K562 (cell line): Measurements from ENCODE around the gene CXCL6. TPM values are rescaled to one million over a fixed set of nuclear protein-coding genes. Genes with fewer than 3 reads are reported as not detected.

Experiments used
- AFF4 ChIP-seq: sonication (generic); formaldehyde crosslinking; IDR thresholded peaks from 2 replicates; pipeline ENCODE4 v1.8.0; 2023; ENCODE audit warnings: mild to moderate bottlenecking, missing genetic modification reagents
- BRCA1 ChIP-seq, 2 experiments: fragments of 450-650 bp in 1 of 2; sonication (generic) in 1 of 2; formaldehyde crosslinking in 1 of 2; IDR thresholded peaks; 2 replicates each; pipeline versions ENCODE4 v1.5.0 to v1.6.1; 2017 to 2020; ENCODE audit warnings: mild to moderate bottlenecking in 1 of 2, missing genetic modification reagents in 1 of 2
- CBX3 ChIP-seq, 2 experiments: IDR thresholded peaks; 1 replicate in 1 of 2; 2 replicates in 1 of 2; pipeline ENCODE4 v1.6.1; 2012; ENCODE audit warnings: inconsistent platforms in 2 of 2, low read length in 2 of 2, borderline replicate concordance in 1 of 2, control low read depth in 1 of 2
- CHD1 ChIP-seq: fragments of 200-600 bp; sonication (generic); IDR thresholded peaks from one replicate; pipeline ENCODE4 v1.6.1; 2012; ENCODE audit warnings: mild to moderate bottlenecking, moderate library complexity, low read length, inconsistent platforms
- CREM ChIP-seq: IDR thresholded peaks from 2 replicates; pipeline ENCODE4 v1.6.1; 2014; ENCODE audit warnings: antibody characterized with exemption, low read depth
- CXXC5 ChIP-seq: fragments of 250-450 bp; sonication (Bioruptor Pico); IDR thresholded peaks from 2 replicates; pipeline ENCODE4 v1.8.0; 2022; ENCODE audit warnings: inconsistent platforms, mild to moderate bottlenecking, moderate library complexity
- FOXA3 ChIP-seq, 2 experiments: fragments of 450-650 bp in 1 of 2; sonication (generic) in 1 of 2; formaldehyde crosslinking; IDR thresholded peaks in 1 of 2; conservative IDR thresholded peaks in 1 of 2; 2 replicates each; pipeline versions ENCODE4 v1.4.0 to v1.8.0; 2020 to 2022; ENCODE audit warnings: mild to moderate bottlenecking in 2 of 2, missing genetic modification reagents in 1 of 2
- GABPB2 ChIP-seq: fragments of 250-450 bp; sonication (Bioruptor Pico); conservative IDR thresholded peaks from 2 replicates; pipeline ENCODE4 v1.5.1; 2021; ENCODE audit warnings: mild to moderate bottlenecking
- GTF2F1 ChIP-seq: IDR thresholded peaks from 2 replicates; pipeline ENCODE4 v1.6.1; 2011; ENCODE audit warnings: low read depth, low read length, improper control_type of control experiment
- HNRNPUL1 ChIP-seq: fragments of 200-400 bp; formaldehyde crosslinking; IDR thresholded peaks from 2 replicates; pipeline ENCODE4 v1.6.1; 2017; ENCODE audit warnings: low read length
- MBD2 ChIP-seq: sonication (generic); IDR thresholded peaks from 2 replicates; pipeline ENCODE4 v1.6.1; 2016; ENCODE audit warnings: low read depth, borderline replicate concordance
- MCM3 ChIP-seq: fragments of 450-650 bp; IDR thresholded peaks from 2 replicates; pipeline ENCODE4 v1.6.1; 2016
- MTF1 ChIP-seq: fragments of 250-450 bp; sonication (Bioruptor Pico); IDR thresholded peaks from 2 replicates; pipeline ENCODE4 v1.9.0; 2021; ENCODE audit warnings: moderate library complexity, mild to moderate bottlenecking, inconsistent platforms, borderline replicate concordance
- NCOA1 ChIP-seq: fragments of 450-650 bp; IDR thresholded peaks from 2 replicates; pipeline ENCODE4 v1.6.1; 2016; ENCODE audit warnings: low read depth
- RBFOX2 ChIP-seq: fragments of 200-400 bp; formaldehyde crosslinking; IDR thresholded peaks from 2 replicates; pipeline ENCODE4 v1.6.1; 2017; ENCODE audit warnings: low read depth, mild to moderate bottlenecking, low read length, moderate library complexity
- RBM22 ChIP-seq: fragments of 200-400 bp; formaldehyde crosslinking; IDR thresholded peaks from 2 replicates; pipeline ENCODE4 v1.6.1; 2018; ENCODE audit warnings: low read length, low read depth; ENCODE audit not compliant: poor library complexity, severe bottlenecking
- RBM39 ChIP-seq: fragments of 200-400 bp; formaldehyde crosslinking; optimal IDR thresholded peaks from 2 replicates; pipeline ENCODE3; 2018; ENCODE audit warnings: low read depth, low read length
- RFX5 ChIP-seq: IDR thresholded peaks from 2 replicates; pipeline ENCODE4 v1.6.1; 2011; ENCODE audit warnings: low read depth, mild to moderate bottlenecking, improper control_type of control experiment, low read length
- SAFB ChIP-seq: fragments of 200-400 bp; formaldehyde crosslinking; IDR thresholded peaks from 2 replicates; pipeline ENCODE4 v1.6.1; 2017; ENCODE audit warnings: low read depth, low read length, borderline replicate concordance
- SOX6 ChIP-seq: fragments of 450-650 bp; IDR thresholded peaks from 2 replicates; pipeline ENCODE4 v1.6.1; 2014; ENCODE audit warnings: mild to moderate bottlenecking
- TCF7L2 ChIP-seq: fragments of 150-350 bp; IDR thresholded peaks from 2 replicates; pipeline ENCODE4 v1.6.1; 2016; ENCODE audit warnings: low read depth, mild to moderate bottlenecking, low read length, moderate library complexity
- USF2 ChIP-seq: sonication (generic); formaldehyde crosslinking; IDR thresholded peaks from 2 replicates; pipeline ENCODE4 v1.5.0; 2020; ENCODE audit warnings: missing genetic modification reagents
- YY1 ChIP-seq, 3 experiments: IDR thresholded peaks; 2 replicates each; pipeline ENCODE4 v1.6.1; 2011; ENCODE audit warnings: low read length in 2 of 3, mild to moderate bottlenecking in 2 of 3, moderate library complexity in 2 of 3, borderline replicate concordance in 1 of 3, control low read depth in 1 of 3, low read depth in 1 of 3; ENCODE audit not compliant: insufficient read depth in 3 of 3, insufficient replicate concordance in 2 of 3, control insufficient read depth in 1 of 3, insufficient read length in 1 of 3; ENCODE audit errors: extremely low read depth in 1 of 3
- ZKSCAN3 ChIP-seq: fragments of 250-450 bp; sonication (Bioruptor Pico); IDR thresholded peaks from 2 replicates; pipeline ENCODE4 v1.4.0; 2020
- ZNF239 ChIP-seq: fragments of 250-450 bp; sonication (Bioruptor Pico); IDR thresholded peaks from 2 replicates; pipeline ENCODE4 v1.4.0; 2020; ENCODE audit warnings: mild to moderate bottlenecking
- ZNF274 ChIP-seq: IDR thresholded peaks from 2 replicates; pipeline ENCODE4 v1.6.1; 2011; ENCODE audit warnings: low read depth, mild to moderate bottlenecking, low read length, moderate library complexity, borderline replicate concordance
- ZNF717 ChIP-seq: fragments of 250-450 bp; sonication (Bioruptor Pico); IDR thresholded peaks from 2 replicates; pipeline ENCODE4 v1.5.0; 2021
- polyA plus RNA-seq, 8 experiments: library from polyadenylated mRNA; depleted of rRNA in 4 of 8; stranded (reverse) in 5 of 8; unstranded in 3 of 8; fragments of >200 nt; fragmentation: Nextera tagmentation in 2 of 8; fragmentation: Illumina TruSeq in 1 of 8; extraction: Ambion mirVana in 2 of 8; extraction: Trizol in 1 of 8; gene quantifications; 2 replicates each; pipeline versions ENCODE4 v1.2.1 to v1.2.3, GENCODE V29; 2011 to 2014; ENCODE audit warnings: inconsistent platforms in 1 of 8, missing spikeins in 1 of 8
- total RNA-seq, 7 experiments: library from RNA; depleted of rRNA in 6 of 7; stranded (reverse); fragments of >200 nt in 6 of 7; fragmentation: Illumina TruSeq in 2 of 7; extraction: Trizol in 2 of 7; gene quantifications; 2 replicates each; pipeline versions ENCODE4 v1.2.1 to v1.2.3, GENCODE V29; 2011 to 2021; ENCODE audit warnings: low replicate concordance in 1 of 7

The CXCL6 gene
- total and polyA plus RNA-seq, 9 of the 15 experiments (the other 6 are each of a cell fraction or from before 2014, with no cell fraction given): not detected

GRCh38 chr4:73832651-73833237, 3.7 kb upstream of the CXCL6 start (continued):
- TF ChIP-seq AFF4 (no peak), CBX3 (IDR thresholded peaks at IDR 0.05; ENCODE audit: borderline replicate concordance in 1 of 2, low read length in 2 of 2) (peak in 1 of 2 experiments; percentile 86; a peak in 2 of 3 replicates), MCM3 (no peak), CXXC5 (CRISPR knock-in tag) (no peak), RBFOX2 (no peak), RFX5 (no peak), MTF1 (CRISPR knock-in tag) (no peak), TCF7L2 (no peak), BRCA1 (IDR thresholded peaks at IDR 0.05) (no peak), BRCA1 (CRISPR knock-in tag; IDR thresholded peaks at IDR 0.05) (no peak), HNRNPUL1 (no peak), ZNF239 (CRISPR knock-in tag) (no peak), NCOA1 (peak; percentile 75), FOXA3 (CRISPR knock-in tag; conservative IDR thresholded peaks at IDR 0.05 in 1 of 2, IDR thresholded peaks at IDR 0.05 in 1 of 2) (peak; percentile 81 to 85), RBM22 (no peak), GABPB2 (no peak), ZKSCAN3 (CRISPR knock-in tag) (no peak), ZNF717 (CRISPR knock-in tag) (no peak), USF2 (CRISPR knock-in tag) (no peak), CHD1 (no peak), GTF2F1 (no peak), SAFB (no peak), RBM39 (no peak), CREM (0 out of 2 replicates have a peak, but pooled peaks have one; percentile 32), SOX6 (peak; percentile 97), MBD2 (no peak), YY1 (IDR thresholded peaks at IDR 0.05; ENCODE audit: borderline replicate concordance in 1 of 3, control insufficient read depth in 1 of 3, extremely low read depth in 1 of 3, insufficient read depth in 3 of 3, insufficient read length in 1 of 3, insufficient replicate concordance in 2 of 3, low read depth in 1 of 3, low read length in 2 of 3) (no peak), ZNF274 (no peak)
